GM12864 (cell line): Measurements from ENCODE around the gene GTF3C5.

Source experiments
- DNase-seq: peaks from one replicate; pipeline ENCODE4 v3.0.0-alpha.2; 2011; ENCODE audit warnings: low read depth
- H3K4me3 ChIP-seq: 2 replicates; pipeline ENCODE4 v1.5.1; 2011; ENCODE audit warnings: mild to moderate bottlenecking, low read depth, low read length, control low read depth
- TF ChIP-seq, protein P1 (sequence below): IDR thresholded peaks from 2 replicates; pipeline ENCODE4 v1.5.1; 2011; ENCODE audit warnings: low read depth, mild to moderate bottlenecking, moderate library complexity, low read length, control low read depth, inconsistent platforms; ENCODE audit errors: missing control alignments

The GTF3C5 gene

DNA sequence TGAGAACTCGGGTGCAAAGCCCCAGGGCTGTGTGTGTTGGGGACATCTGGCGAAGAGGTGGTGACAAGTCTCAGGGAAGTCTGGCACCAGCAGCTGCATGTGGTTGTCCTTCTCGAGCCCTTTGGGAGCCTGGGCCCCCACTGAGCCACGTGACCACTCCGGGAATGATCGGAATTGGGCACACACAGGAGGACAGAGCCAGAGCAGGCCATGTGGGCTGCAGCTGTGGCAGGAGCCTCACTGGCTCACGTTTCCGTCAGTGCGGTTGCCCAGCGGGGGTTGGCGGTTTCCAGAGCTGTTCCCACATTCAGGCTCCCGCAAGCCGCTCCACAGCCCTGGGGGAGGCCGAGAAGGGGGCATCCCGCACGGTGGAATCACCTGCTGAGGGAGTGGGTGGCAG is 24.2 kb downstream of the GTF3C5 start:
- H3K4me3 ChIP-seq, result no peak overlapping the region
- TF ChIP-seq, protein P1, sequence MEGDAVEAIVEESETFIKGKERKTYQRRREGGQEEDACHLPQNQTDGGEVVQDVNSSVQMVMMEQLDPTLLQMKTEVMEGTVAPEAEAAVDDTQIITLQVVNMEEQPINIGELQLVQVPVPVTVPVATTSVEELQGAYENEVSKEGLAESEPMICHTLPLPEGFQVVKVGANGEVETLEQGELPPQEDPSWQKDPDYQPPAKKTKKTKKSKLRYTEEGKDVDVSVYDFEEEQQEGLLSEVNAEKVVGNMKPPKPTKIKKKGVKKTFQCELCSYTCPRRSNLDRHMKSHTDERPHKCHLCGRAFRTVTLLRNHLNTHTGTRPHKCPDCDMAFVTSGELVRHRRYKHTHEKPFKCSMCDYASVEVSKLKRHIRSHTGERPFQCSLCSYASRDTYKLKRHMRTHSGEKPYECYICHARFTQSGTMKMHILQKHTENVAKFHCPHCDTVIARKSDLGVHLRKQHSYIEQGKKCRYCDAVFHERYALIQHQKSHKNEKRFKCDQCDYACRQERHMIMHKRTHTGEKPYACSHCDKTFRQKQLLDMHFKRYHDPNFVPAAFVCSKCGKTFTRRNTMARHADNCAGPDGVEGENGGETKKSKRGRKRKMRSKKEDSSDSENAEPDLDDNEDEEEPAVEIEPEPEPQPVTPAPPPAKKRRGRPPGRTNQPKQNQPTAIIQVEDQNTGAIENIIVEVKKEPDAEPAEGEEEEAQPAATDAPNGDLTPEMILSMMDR, result no peak
- DNase-seq, result no peak

DNA sequence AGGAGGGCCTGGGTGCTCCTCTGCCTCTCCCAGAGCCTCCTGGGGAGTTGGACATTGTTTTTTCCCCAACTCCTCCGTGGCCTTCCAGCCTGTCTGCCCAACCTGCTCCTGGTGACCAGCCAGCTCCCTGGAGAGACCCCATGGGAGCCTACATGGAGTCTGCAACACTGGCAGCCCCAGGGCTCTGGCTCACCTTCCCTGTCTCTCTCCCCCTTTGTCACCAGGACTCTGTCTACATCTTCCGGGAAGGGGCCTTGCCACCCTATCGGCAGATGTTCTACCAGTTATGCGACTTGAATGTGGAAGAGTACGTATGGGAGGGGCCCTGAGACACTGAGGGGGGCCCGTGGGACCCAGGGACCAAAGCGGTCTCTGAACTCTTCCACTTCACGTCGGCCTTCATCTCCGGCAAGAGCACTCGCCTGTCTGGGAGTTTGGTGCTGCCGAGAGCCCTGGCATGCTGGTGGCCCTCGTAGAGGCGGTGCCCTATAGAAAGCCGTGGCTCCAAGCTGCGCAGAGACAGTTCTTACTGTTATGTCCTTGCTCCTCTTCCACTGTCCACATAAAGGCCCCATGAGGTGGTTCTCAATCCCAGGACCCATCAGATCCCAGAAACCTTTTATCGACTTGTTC is 25.1 kb downstream of the GTF3C5 start:
- TF ChIP-seq, protein P1, result no peak
- no peak for DNase-seq
- no peak overlapping the region for H3K4me3 ChIP-seq

DNA sequence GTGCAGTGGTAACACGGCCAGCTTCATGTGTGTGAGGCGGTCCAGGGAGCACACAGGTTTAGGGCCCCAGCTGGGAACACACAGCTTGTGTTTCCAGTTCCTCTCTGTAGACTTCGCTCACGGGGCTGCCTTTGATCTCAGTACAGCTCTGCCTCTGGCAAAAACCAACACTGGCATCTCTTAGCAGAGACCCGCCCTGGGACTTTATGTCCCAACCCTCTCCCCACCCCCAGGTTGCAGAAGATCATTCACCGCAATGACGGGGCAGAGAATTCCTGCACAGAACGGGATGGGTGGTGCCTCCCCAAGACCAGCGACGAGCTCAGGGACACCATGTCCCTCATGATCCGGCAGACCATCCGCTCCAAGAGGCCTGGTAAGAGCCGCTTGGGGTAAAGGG is 25.7 kb downstream of the GTF3C5 start:
- DNase-seq, result no peak
- H3K4me3 ChIP-seq, result no peak overlapping the region
- TF ChIP-seq, protein P1, result no peak

DNA sequence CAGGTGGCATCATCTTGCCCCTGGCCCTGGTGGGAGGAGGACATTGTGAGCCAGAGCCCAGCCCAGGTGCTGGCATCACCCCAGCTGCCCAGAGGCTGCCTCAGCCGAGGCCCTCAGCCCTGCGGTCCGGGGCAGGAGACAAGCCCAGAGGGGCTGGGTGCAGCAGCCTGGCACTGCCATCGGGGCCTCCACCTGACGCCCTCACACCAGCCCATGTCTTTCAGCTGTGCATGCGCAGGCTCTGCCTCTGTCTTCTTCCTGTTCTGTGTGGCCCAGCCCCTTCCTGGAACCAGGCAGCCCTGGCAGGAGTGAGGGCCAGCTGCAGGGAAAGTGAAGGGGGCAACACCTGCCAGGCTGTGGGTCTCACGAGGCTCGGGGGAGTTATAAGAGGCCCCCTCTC is 26.2 kb downstream of the GTF3C5 start:
- DNase-seq, result no peak
- H3K4me3 ChIP-seq, result no peak overlapping the region
- TF ChIP-seq, protein P1, result no peak

DNA sequence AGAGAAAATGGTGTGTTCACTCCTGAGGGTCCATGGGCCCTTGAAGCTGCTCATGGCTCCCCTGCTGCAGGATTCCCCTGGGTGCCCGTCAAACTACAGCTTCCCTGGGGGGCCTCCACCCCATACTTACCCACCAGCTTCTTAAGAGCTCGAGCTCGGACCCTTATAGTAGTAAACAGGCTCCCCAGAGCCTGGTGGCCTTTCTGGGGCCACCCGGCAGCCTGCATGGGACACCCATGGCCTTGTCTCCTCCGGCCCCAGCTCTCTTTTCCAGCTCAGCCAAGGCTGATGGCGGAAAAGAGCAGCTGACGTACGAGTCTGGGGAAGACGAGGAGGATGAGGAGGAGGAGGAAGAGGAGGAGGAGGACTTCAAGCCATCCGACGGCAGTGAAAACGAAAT is 26.8 kb downstream of the GTF3C5 start:
- H3K4me3 ChIP-seq, result no peak overlapping the region
- TF ChIP-seq, protein P1, result no peak
- no peak for DNase-seq

DNA sequence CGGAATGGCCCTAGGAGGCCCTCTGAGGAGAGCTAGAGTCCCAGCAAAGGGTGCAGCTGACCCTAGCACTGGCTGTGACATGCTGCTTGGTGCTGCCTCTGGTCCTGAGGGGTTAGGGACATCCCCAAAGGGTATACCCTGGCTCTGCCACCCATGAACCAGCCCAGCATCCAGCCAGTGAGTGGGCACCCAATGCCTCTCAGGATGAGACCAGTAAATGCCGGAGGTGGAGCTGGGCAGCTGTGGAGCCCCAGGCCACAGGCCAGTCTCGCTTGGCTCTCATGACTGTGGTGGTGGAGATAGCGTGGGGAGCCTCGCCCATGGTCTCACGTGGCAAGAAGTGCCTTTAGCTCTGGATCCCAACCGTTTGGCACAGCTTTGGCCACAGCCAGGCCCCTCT is 27.3 kb downstream of the GTF3C5 start:
- no peak for DNase-seq
- TF ChIP-seq, protein P1, result no peak
- H3K4me3 ChIP-seq, result no peak overlapping the region
